MG63 (cell line): ENCODE data around the gene PROS1. TPM values are rescaled to one million over a fixed set of nuclear protein-coding genes. Genes with fewer than 3 reads are reported as not detected.
"Not testable (repeated sequence)": the region's sequence is repeated elsewhere in the genome, so short reads cannot be mapped to it uniquely, and the experiment has no call there.

ENCODE experiments used
- DNase-seq: peaks from one replicate; pipeline ENCODE4 v3.0.0-alpha.2; 2020
- H3K27me3 ChIP-seq: fragments of 250-450 bp; sonication (Bioruptor Pico); 2 replicates; pipeline ENCODE4 v1.5.1; 2020; ENCODE audit warnings: mild to moderate bottlenecking, moderate library complexity
- H3K36me3 ChIP-seq: fragments of 250-450 bp; sonication (Bioruptor Pico); 2 replicates; pipeline ENCODE4 v1.5.1; 2020; ENCODE audit warnings: mild to moderate bottlenecking, moderate library complexity
- H3K4me3 ChIP-seq: fragments of 250-450 bp; sonication (Bioruptor Pico); 2 replicates; pipeline ENCODE4 v1.5.1; 2020; ENCODE audit warnings: mild to moderate bottlenecking, moderate library complexity
- H3K9me3 ChIP-seq: fragments of 250-450 bp; sonication (Bioruptor Pico); 2 replicates; pipeline ENCODE4 v1.5.1; 2020; ENCODE audit warnings: mild to moderate bottlenecking, moderate library complexity
- total RNA-seq: library from RNA; depleted of rRNA; stranded (reverse); fragments of >200 nt; shearing (Covaris generic); gene quantifications from 2 replicates; pipeline ENCODE4 v1.2.3, GENCODE V29; 2014; ENCODE audit warnings: low replicate concordance

PROS1 gene
- total RNA-seq, 1 experiment from 2014 or later = 5.4 TPM

DNA sequence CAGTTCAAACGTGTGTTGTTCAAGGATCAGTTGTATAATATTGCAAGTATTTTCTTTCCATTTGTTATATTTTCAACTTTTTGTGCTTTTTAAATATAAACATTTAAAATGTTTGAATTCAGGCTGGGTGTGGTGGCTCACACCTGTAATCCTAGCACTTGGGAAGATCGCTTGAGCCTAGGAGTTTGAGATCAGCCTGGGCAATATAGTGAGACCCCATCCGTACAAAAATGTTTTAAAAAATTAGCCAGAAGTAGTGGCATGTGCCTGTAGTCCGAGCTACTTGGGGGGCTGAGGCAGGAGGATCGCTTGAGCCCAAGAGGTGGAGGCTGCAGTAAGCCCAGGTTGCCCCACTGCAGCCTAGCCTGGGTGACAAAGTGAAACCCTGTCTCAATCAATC, 10.9 kb upstream of the PROS1 start:
- no peak overlapping the region for H3K4me3 ChIP-seq
- H3K36me3 ChIP-seq = no peaks in the 10 kb centered on the region
- H3K9me3 ChIP-seq = no peaks in the 10 kb centered on the region
- DNase-seq = no peak
- no peaks in the 10 kb centered on the region for H3K27me3 ChIP-seq

GRCh38 chr3:93983408-93983807, 9.7 kb upstream of the PROS1 start:
- no peak overlapping the region for H3K4me3 ChIP-seq
- no peaks in the 10 kb centered on the region for H3K27me3 ChIP-seq
- no peak for DNase-seq
- no peaks in the 10 kb centered on the region for H3K36me3 ChIP-seq
- no peaks in the 10 kb centered on the region for H3K9me3 ChIP-seq

GRCh38 chr3:93981649-93982048, 8.0 kb upstream of the PROS1 start:
- H3K9me3 ChIP-seq = no peaks in the 10 kb centered on the region
- no peak overlapping the region for H3K4me3 ChIP-seq
- H3K36me3 ChIP-seq = no peaks in the 10 kb centered on the region

DNA sequence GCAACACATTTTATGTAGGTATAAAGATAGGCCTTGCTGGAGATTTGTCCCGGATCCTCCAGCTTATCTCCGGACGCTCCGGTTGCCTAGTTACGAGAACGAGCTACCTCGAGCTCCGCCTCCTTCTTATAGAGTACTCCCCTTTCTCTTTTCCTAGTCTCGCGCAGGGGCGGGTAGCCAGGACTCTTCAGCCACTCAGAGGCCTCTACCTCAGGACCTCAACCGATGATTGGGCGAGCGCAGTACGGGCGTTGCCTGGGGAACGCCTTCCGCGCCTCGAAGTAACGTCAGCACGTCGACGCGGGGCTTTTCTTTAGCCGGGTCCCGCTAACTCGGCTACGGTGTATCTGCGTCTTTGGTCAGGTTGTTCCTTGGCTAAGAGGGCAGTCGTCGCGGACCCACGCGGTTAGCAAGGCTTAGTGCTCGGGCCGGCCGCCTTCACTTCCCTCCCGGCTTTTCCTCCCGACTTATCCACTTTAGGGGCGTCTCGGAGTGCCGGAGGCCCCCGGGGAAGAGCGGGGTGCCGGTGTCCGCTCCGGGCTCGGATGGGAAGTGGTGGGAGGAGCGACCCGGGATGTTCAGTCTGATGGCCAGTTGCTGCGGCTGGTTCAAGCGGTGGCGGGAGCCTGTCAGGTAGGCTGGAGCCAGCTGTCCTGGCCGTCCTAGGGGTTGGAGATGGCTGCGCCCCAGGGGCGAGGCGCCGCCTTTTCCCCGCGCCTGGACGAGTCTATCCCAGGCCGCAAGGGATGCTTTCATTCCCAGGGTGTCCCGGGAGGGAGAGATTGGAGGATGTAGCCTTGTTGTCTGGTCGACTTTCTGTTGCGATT, 6.4 kb upstream of the PROS1 start, which contains the start of gene ARL13B:
ARL13B (plus strand) TSS at position 306 of the 827 bp plus-strand sequence; CDS start at position 575, 269 bp downstream.
- peak; percentile 100 for DNase-seq
- H3K27me3 ChIP-seq = no peaks in the 10 kb centered on the region
- H3K9me3 ChIP-seq = no peaks in the 10 kb centered on the region
- H3K4me3 ChIP-seq = peak within 1 kb of the TSS; percentile 100
- H3K36me3 ChIP-seq = no peaks in the 10 kb centered on the region

More at GRCh38 chr3:93981649-93982048, 8.0 kb upstream of the PROS1 start:
- DNase-seq = no peak
- no peaks in the 10 kb centered on the region for H3K27me3 ChIP-seq

- H3K4me3 ChIP-seq = no peak overlapping the region
- DNase-seq = no peak
- H3K36me3 ChIP-seq = no peaks in the 10 kb centered on the region
- H3K27me3 ChIP-seq = no peaks in the 10 kb centered on the region
- no peaks in the 10 kb centered on the region for H3K9me3 ChIP-seq
Observed at GRCh38 chr3:93969997-93970396, 3.7 kb downstream of the PROS1 start.

GRCh38 chr3:93969443-93969842, 4.3 kb downstream of the PROS1 start:
- H3K36me3 ChIP-seq = no peaks in the 10 kb centered on the region
- H3K9me3 ChIP-seq = no peaks in the 10 kb centered on the region
- no peaks in the 10 kb centered on the region for H3K27me3 ChIP-seq
- no peak overlapping the region for H3K4me3 ChIP-seq
- peak; percentile 45 for DNase-seq

GRCh38 chr3:93965106-93965505, 8.6 kb downstream of the PROS1 start:
- H3K9me3 ChIP-seq, H3K36me3 ChIP-seq, H3K27me3 ChIP-seq, DNase-seq, H3K4me3 ChIP-seq: not testable (repeated sequence)

DNA sequence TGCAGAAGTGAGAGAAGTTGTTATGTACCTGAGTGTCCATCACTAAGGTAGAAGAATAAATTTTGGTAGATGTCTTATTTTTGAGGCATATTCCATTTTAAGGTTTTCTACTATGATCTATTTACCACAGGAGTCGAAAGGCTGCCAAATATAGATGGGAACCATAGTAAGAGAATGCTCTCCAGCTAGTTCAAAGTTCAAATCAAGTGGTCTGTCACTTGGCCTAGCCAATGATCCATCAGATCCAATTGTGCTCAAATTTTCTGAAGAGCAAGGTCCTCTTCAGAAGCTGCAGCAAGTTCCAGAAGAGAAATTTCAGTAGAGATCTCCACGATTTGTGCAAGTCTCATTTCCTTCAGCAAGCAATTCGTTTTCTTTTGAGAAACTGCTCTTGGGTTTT, 10.9 kb downstream of the PROS1 start:
- Histone ChIP-seq H3K27me3 (no peaks in the 10 kb centered on the region), H3K36me3 (no peaks in the 10 kb centered on the region), H3K4me3 (no peak overlapping the region), H3K9me3 (no peaks in the 10 kb centered on the region)
- DNase-seq = no peak

GRCh38 chr3:93961489-93961888, 12.2 kb downstream of the PROS1 start:
- no peaks in the 10 kb centered on the region for H3K27me3 ChIP-seq
- H3K4me3 ChIP-seq = no peak overlapping the region
- no peaks in the 10 kb centered on the region for H3K36me3 ChIP-seq
- DNase-seq = no peak
- no peaks in the 10 kb centered on the region for H3K9me3 ChIP-seq

GRCh38 chr3:93961026-93961425, 12.7 kb downstream of the PROS1 start:
- H3K4me3 ChIP-seq = no peak overlapping the region
- no peaks in the 10 kb centered on the region for H3K36me3 ChIP-seq
- DNase-seq = no peak
- H3K27me3 ChIP-seq = no peaks in the 10 kb centered on the region
- no peaks in the 10 kb centered on the region for H3K9me3 ChIP-seq

DNA sequence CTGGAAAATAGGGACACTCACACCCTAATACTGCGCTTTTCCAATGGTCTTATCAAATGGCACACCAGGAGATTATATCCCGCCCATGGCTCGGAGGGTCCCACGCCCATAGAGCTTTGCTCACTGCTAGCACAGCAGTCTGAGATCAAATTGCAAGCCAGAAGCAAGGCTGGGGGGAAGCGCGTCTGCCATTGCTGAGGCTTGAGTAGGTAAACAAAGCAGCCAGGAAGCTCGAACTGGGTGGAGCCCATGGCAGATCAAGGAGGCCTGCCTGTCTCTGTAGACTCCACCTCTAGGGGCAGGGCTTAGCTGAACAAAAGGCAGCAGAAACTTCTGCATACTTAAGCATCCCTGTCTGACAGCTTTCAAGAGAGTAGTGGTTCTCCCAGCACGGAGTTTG, 23.7 kb downstream of the PROS1 start:
- H3K27me3 ChIP-seq, H3K9me3 ChIP-seq, H3K4me3 ChIP-seq, H3K36me3 ChIP-seq, DNase-seq: not testable (repeated sequence)

- not testable (repeated sequence) for DNase-seq, H3K27me3 ChIP-seq, H3K36me3 ChIP-seq, H3K4me3 ChIP-seq, H3K9me3 ChIP-seq
Observed at GRCh38 chr3:93937485-93937884, 36.2 kb downstream of the PROS1 start.

DNA sequence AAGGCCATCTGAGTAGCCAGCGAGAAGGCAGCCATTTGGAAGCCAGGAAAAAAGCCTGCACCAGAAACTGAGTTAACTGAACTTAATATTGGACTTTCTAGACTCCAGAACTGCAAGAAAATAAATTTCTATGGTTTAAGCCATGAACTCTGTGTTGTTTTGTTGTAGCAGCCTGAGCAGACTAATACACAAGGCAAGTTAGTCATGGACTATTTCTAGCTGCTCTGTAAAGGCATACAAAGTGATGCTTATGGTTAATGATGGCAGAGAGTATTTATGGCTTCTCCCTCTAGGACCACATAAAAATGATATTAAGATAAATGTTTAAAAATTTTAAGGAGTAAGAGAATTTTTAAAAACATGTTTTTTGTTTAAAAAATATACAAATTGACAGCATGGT, 37.1 kb downstream of the PROS1 start:
- Histone ChIP-seq H3K27me3 (no peaks in the 10 kb centered on the region), H3K4me3 (no peak overlapping the region), H3K9me3 (no peaks in the 10 kb centered on the region; the same call in 1 of the 2 replicates), H3K36me3 (no peaks in the 10 kb centered on the region)
- DNase-seq = no peak

DNA sequence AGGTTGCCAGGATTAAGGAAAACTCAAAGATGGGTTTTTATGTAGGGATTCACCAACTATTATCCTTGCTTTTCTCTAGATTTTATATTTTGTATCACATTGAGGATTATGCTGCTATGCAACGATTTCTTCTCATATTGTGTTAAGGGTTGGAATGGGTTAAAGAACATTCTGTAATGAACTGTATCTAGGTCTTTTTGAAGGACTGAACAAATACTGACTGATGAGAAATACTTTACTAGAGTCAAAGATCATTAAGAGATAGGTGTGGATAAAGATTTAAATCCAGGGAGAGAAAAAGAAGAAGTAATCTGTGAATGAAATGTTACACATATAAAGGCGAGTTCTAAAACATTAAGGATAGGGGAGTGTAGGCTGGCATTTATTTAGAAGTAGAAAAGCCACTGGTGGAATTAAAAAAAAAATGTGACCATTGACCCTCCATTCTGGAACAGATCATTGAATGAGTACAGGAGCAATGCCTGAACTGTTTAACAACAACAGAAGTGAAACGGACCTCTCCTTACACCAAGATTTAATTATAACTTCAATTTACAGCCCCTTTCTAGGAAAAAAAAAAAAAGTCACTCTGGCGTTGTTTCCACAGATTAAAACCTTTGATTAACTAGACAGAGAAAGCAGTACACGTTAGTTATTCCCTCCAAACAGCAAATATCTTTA, 39.2 kb downstream of the PROS1 start:
- no peak for DNase-seq
- no peaks in the 10 kb centered on the region for H3K9me3 ChIP-seq
- H3K27me3 ChIP-seq = no peaks in the 10 kb centered on the region
- H3K36me3 ChIP-seq = no peaks in the 10 kb centered on the region
- no peak overlapping the region for H3K4me3 ChIP-seq

DNA sequence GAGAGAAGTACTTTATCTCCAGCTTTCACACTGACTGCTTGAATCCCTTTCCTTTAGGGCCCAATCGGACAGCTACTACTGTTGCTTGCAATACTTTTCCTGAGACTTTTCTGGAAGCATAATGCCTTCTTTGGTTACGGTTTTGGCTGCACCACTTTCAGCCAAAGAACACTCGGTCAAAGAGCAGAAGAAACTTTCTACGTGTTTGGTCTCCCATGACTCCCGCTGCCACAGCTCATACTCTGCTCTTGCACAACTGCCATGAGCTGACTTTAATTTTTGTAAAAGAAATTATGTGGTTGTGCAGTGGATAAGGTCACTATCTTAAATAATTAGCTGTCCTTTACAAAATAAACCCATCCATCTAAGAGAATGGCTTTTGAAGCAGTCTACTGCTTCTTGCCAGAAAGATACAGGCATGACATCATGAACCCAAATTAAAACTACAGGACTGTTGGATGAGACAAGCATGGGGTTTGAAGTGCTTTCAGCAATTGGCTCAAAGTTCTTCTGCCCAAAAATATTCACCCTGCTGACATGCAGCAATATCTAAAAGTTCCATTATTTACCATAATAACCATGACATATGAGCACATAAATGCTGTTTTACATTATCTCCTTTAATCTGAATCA, 42.0 kb downstream of the PROS1 start:
- no peaks in the 10 kb centered on the region for H3K36me3 ChIP-seq
- no peak overlapping the region for H3K4me3 ChIP-seq
- H3K9me3 ChIP-seq = no peaks in the 10 kb centered on the region
- no peaks in the 10 kb centered on the region for H3K27me3 ChIP-seq
- DNase-seq = no peak

GRCh38 chr3:93930041-93930440, 43.7 kb downstream of the PROS1 start:
- no peak for DNase-seq
- H3K4me3 ChIP-seq = no peak overlapping the region
- no peaks in the 10 kb centered on the region for H3K9me3 ChIP-seq
- no peaks in the 10 kb centered on the region for H3K36me3 ChIP-seq
- H3K27me3 ChIP-seq = no peaks in the 10 kb centered on the region

DNA sequence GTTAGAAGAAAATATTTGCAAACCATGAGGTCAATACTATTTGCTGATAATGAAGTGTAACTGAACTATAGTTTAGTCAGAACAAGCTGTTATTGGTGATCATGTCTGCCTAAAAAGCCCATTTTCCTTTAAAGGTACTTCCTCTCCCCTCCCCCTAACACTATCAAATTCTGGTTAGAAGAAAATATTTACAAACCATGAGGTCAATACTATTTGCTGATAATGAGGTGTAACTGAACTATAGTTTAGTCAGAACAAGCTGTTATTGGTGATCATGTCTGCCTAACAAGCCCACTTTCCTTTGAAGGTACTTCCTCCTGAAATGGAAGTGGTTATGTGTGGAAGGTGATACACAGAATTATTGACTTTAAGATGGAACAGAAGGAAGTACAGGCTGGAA, 46.9 kb downstream of the PROS1 start:
- no peaks in the 10 kb centered on the region for H3K27me3 ChIP-seq
- no peaks in the 10 kb centered on the region for H3K9me3 ChIP-seq
- no peaks in the 10 kb centered on the region for H3K36me3 ChIP-seq
- no peak for DNase-seq
- H3K4me3 ChIP-seq = no peak overlapping the region
